ENCODE measurements around the gene KDM5B.

KDM5B gene

GRCh38 chr1:202682477-202682876, 125.7 kb downstream of the KDM5B start:
- DNase-seq: no peak

DNA sequence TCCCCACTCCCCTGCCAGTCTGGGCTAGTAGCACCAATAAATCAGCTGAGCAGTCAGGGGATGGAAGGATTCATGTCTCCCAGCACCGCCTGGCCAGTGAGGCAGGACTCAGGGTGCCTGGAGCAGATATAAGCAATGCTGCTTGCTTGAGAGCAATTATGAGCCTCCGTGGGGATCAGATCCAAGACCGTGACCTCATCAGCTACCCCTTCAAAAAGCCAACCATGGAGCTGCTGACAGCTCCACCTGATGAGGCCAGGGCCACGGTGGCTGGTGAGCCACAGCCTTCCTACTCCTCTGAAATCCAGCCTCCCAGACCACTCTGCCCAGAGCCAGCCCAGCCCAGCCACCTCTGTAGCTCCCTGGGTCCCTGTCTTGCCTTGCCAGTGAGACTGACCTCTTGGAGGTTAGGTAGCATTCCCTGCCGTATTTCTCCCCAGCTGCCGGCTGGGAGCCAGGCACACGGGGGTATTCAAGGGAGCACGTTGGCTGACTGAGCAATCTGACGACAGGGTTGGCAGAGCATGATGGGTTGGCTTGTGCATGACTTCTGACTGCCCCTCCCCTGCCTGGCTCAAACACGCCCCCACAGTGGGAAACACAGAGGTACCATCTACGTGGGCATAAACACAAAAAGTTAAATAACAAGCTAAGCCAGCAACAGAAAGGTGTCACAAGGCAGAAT, 126.3 kb downstream of the KDM5B start:
- DNase-seq: no peak

DNA sequence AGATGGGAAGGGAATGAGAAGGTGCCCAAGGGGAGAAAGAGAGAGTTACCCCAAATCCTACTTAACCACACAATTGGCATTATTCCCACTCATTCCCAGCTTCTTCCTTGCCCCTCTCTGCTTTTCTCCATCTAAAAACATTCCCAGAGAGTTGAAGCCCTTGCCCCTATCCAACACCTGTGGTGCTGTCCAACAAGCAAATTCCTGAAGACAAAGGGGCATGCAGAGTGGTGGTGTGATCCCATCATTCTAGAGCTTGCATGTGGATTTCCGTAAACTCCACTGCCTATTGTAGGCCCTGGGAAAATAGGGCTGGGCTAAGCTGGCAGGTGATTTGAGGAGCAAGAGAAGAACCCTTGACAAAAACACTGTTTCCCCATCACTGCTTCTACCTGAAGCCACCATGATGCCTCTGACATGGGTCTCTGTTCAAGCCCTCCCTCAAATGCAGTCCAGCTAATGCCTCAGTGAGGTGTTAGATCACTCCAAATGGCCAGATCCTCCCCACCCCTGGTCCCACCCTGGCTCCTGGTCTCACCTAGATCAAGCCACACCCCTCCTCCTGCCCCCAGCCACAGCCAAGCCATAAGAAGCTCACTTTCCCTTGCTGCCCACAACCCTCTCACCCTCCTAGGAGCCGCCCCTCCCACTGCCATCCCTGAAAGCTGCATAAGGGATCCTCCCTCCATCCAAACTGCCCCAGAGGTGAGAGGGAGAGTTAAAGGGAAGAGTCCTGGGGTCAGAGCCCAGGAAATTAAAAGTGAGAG, 127.5 kb downstream of the KDM5B start:
- no peak for DNase-seq

- no peak for DNase-seq
These were observed 128.6 kb downstream of the KDM5B start for GRCh38 chr1:202679406-202680177.

DNA sequence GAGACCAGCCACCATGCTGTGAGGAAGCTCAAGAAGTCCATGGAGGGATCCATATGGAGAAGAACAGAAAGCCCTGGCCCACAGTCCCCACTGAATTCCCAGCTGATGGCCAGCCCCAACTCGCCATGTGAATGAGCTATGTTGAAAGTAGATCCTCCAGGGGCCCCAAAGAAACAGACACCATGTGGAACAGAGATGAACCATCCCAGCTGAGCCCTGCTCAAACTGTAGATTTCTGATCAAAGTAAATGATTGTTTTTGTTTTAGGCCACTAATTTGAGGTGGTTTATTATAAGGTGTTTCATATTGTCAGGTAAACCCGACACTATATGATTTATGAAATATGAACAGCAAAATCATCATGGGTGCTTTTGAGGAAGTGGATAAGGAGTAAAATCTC, 130.8 kb downstream of the KDM5B start:
- no peak for DNase-seq

Data from NCI-H2081 (cell line).